Gastrocnemius medialis (tissue), 4 donors: ENCODE measurements around the gene KLHL35.

Source experiments
- CTCF ChIP-seq, 5 experiments: fragments of 450-650 bp in 3 of 5; fragments of 200-600 bp in 2 of 5; sonication (generic) in 2 of 5; IDR thresholded peaks in 4 of 5; conservative IDR thresholded peaks in 1 of 5; 1 replicate in 4 of 5; 2 replicates in 1 of 5; pipeline ENCODE4 v1.5.1; 2016 to 2019; ENCODE audit warnings: antibody characterized with exemption in 5 of 5, mild to moderate bottlenecking in 3 of 5, moderate library complexity in 3 of 5
- POLR2A ChIP-seq, 2 donors: fragments of 450-650 bp; IDR thresholded peaks; one replicate each; pipeline ENCODE4 v1.6.1; 2017; ENCODE audit warnings: antibody characterized with exemption in 2 of 2, mild to moderate bottlenecking in 2 of 2, moderate library complexity in 2 of 2

- no peak for TF ChIP-seq CTCF (IDR thresholded peaks at IDR 0.05 in 4 of 5, conservative IDR thresholded peaks at IDR 0.05 in 1 of 5)
- no peak for TF ChIP-seq POLR2A (IDR thresholded peaks at IDR 0.05)
Observed at GRCh38 chr11:75449776-75450175, 16.8 kb upstream of the KLHL35 start.
